Ishikawa (cell line): ENCODE data around the gene RNF112.
A peak's percentile ranks its signal among the peaks of the same experiment; 100 is the strongest.

Experiments used
- CREB1 ChIP-seq: IDR thresholded peaks from 2 replicates; pipeline ENCODE4 v1.6.1; 2012; ENCODE audit warnings: low read depth
- EGR1 ChIP-seq: IDR thresholded peaks from 2 replicates; pipeline ENCODE4 v1.6.1; 2012
- EP300 ChIP-seq: IDR thresholded peaks from 2 replicates; pipeline ENCODE4 v1.6.1; 2012; ENCODE audit warnings: borderline replicate concordance
- FOXM1 ChIP-seq: IDR thresholded peaks from 2 replicates; pipeline ENCODE4 v1.6.1; 2012; ENCODE audit warnings: low read depth, borderline replicate concordance
- MAX ChIP-seq: IDR thresholded peaks from 2 replicates; pipeline ENCODE4 v1.6.1; 2012
- NFIC ChIP-seq: IDR thresholded peaks from 2 replicates; pipeline ENCODE4 v1.6.1; 2012
- RAD21 ChIP-seq: IDR thresholded peaks from 2 replicates; pipeline ENCODE4 v1.6.1; 2012; ENCODE audit warnings: low read depth
- REST ChIP-seq: IDR thresholded peaks from 2 replicates; pipeline ENCODE4 v1.6.1; 2012; ENCODE audit warnings: low read depth, mild to moderate bottlenecking
- TAF1 ChIP-seq: IDR thresholded peaks from 2 replicates; pipeline ENCODE4 v1.6.1; 2012; ENCODE audit warnings: low read depth, mild to moderate bottlenecking
- TCF12 ChIP-seq: IDR thresholded peaks from 2 replicates; pipeline ENCODE4 v1.6.1; 2012; ENCODE audit warnings: low read depth
- TEAD4 ChIP-seq: IDR thresholded peaks from 2 replicates; pipeline ENCODE4 v1.6.1; 2012
- YY1 ChIP-seq: IDR thresholded peaks from 2 replicates; pipeline ENCODE4 v1.6.1; 2012; ENCODE audit warnings: low read depth

GRCh38 chr17:19398301-19399181, 12.5 kb upstream of the RNF112 start:
- no peak for TF ChIP-seq MAX
- TF ChIP-seq EP300 = no peak
- TF ChIP-seq YY1 = no peak
- TF ChIP-seq TEAD4 = no peak
- no peak for TF ChIP-seq REST
- no peak for TF ChIP-seq RAD21
- peak; percentile 37; the same call in 1 of the 2 replicates for TF ChIP-seq NFIC
- no peak for TF ChIP-seq FOXM1
- no peak for TF ChIP-seq TCF12
- no peak for TF ChIP-seq TAF1
- TF ChIP-seq EGR1 = no peak
- TF ChIP-seq CREB1 = no peak
